NCI-H2081 (cell line): ENCODE measurements around the gene GLIS1.

Experiments
- DNase-seq, 2 experiments: peaks; one replicate each; lab custom pipeline; 2025; lab: John Stamatoyannopoulos, UW

GLIS1 gene

DNA sequence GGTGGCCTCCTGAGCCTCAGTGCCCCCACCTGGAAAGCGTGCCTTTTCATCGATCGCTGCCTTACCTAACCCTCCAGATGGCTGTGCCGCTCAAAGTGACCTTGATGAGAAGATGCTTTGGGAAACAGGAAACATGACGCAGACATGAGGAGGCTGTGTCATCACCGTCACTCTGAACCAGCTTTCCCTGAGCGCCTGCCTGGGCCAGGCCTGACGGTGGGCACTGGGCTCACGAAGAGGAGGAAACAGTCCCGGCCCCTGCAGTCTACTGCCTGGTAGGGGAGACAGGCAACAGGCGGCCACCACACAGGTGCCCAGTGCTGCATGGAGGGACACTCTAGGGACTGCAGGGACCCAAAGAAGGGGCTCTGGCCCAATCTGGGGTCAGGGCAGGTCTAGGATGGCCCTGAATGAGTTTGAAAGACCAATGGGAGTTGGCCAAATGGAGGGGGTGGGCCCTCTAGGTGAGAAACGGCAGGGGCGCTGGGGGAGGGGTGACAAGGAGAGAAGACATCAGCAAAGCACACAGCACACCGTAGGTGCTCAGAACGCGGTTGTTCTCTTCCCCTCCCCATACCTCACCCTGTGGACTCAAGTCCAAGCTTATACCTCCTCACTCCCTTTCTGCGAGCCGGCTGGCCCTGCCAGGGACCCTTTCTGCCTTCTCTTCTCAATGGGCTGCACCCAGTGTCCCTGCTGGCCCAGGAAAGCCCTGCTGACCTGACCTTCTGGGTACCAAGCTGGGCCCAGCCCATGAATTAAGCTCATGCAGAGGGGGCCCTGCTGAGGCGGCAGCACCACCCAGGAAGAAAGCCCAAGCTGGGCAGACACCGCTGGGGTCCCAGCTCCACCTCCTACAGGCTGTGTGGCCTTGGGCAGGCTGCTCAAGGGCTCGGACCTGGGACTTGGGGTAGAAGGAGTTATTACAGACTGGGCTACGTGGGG lies 44.9 kb downstream of the GLIS1 start:
- DNase-seq = no peak

DNA sequence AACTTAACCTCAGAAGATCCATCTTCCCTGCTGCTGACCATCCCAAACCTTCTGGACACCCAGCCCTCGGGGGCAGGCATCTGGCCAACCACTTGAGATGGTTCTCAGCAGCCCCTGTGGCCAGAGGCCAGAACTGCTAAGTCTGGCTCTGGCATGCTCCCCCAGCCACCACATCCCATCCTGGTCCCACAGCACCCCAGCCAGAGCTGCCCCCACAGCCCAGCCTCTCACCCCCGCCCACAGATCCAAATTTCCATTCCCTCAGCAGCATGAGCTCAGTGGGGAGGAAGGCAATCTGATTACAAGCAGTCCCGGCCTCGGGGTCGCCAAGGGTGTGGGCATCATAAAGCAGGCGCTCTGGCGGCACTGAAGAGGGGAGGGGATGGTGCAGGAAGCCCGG lies 45.6 kb downstream of the GLIS1 start:
- DNase-seq = no peak

DNA sequence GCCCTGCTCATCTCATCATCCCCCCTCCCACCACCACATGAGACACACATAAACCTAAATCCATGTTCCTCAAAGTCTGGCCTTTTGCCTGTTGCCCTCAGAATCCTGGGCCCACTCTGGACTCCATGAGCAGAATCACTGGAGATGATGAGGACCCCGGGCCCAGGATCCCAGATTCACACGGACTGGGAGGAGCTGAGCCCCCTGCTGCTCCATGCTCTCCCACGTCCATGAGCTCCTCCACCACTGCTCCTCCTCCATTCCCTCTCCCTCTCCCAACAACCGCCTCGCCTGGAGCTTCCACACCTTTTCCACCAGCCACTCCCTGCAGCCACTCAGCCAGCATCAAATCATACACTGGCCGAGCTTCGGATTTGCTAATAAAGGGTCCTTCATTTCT lies 47.6 kb downstream of the GLIS1 start:
- no peak for DNase-seq

DNA sequence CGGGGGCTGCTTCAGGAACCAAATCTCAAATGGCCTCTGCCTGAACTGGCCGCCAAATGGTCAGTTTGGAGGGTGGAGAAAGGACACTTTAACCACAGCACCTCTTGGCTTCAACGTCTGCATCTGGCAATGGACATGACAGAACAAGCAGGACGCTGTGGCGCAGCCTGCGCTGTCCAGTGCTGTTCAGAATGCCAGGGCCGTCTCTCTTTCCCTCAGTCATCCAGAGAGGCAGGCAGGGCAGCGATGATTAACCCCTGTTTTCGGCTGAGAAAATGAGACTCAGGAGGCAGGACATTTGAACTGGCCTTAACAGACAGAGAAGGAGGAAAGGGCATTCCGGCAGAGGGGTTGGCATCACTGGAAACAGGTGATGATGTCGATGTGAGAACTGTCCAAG lies 48.6 kb downstream of the GLIS1 start:
- no peak for DNase-seq

DNA sequence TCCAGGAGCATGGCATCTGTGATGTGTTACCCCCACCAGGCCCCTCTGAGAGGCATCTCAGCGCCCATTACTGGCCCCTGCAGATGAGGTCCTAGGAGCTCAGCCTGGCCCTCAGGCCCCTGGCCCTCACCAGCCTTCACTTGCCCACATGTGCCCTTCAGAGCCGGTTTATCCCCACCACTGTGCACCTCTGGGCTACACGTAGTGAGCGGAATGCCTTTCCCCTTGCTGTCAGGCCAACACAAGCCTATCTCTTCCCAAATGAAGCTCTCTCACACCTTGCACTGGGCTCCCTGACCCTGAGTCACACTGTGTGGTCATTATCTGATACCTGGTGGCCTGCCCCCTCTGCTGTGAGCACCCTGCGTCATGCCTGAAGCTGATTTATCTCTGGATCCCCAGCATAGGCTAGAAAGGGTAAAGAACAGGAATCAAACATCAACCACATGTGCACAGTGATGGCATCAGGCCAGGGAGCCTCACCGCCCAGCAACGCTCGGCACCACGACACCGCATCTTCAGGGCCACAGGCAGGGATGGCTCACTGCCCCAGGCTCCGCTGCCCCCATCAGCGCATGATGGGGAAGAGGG lies 49.1 kb downstream of the GLIS1 start:
- DNase-seq = no peak

DNA sequence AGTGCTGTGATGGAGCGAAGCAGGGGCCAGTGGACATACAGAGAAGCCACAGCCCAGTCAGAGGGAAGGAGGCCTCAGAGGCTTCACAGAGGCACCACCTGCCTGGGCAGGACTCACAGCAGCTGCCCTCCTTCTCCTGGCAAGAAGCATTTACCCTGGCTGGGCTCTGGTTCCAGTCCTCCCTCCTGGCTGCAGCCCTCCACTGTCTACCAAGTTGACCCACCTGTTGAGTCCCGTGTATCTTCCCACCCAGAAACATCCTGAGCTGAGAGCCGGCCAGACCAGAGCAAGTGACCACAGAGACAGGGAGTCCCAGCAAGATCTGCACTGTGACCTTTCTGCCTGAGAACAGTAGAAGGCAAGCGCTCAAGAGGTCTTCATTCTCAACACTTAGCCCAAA lies 49.7 kb downstream of the GLIS1 start:
- no peak for DNase-seq

DNA sequence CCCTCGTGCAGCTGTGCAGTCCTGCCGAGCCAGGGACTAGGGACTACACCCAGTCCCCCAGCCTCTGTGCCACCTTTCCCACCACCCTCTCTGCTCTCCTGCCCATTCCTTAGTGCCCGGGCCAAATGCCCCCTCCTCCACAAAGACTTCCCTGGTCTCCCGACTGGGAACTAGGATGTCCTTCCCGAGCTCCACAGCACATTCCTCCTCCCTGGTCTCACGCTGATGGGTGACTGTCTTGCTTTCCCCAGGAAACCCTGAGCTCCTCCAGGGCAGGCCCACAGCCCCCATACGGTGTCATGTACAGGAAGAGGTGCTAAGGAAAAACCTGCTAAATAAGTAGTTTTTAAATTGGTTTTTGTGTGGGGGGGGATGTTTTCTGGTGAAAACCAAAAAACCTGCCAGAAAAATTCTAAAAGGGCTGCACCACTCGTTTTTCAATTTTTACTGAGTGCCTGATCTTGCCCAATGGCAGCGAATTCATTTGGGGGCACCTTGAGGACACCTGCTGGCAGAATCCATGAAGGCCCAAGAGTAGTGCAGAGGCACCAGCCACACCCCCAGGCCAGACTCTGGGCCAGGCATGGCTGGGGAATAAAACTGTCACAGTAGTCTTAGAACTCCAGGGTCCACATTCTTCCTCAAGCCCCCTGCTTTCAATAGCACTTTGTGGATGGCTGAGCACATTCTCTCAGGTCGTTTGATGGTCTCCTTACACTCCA lies 50.4 kb downstream of the GLIS1 start:
- no peak for DNase-seq

DNA sequence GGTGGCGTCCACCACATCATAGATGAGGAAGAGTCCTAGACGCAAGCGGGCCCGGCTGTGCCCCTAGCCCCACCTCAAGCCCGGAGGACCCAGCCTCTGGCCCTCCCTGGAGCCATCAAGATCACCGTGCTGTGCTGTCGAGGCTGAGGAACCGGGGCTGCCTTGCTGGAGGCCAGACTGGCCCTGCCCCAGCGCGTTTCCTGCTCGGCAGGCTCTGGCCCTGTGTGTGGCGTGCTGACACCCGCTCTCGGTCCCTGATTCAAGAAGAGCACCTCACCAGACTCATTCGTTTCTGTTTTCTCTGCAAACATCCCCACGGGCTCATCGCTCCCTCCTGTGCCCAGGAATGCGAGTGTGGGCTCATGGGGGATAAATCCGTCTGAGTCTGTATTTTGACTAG lies 51.1 kb downstream of the GLIS1 start:
- no peak for DNase-seq

DNA sequence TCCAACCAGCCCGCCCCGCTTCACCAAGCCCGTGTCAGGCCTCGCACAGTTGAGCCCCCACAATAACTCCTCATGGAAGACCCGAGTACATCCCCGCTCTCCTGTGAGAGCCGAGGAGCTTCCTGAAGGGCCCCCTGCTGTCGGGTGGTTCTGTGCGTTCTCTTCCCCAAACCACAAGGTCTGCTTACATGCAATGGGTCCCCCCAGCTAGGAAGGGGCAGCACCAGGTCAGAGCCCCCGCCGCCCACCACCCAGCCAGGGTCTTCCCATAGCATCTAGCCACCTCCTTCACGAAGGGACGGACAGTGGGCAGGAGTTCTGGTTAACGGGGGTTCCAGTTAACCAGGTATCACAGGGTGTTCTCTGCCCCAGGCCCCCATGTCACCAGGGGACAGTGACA lies 51.5 kb downstream of the GLIS1 start:
- DNase-seq = no peak

DNA sequence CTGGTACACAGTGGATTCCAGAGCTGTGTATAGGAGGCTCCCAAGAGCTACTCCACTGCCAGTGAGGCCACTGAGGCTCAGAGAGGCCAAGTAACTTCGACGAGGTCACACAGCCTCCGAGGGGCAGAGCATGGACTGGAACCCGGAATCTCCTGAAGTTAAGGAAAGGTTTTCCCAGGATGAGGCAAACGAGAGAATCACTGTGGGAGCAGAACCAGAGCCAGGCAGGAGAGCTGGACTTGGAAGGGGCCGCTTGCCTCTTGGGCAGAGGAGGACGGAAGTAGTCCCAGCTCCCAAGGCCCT lies 52.0 kb downstream of the GLIS1 start:
- no peak for DNase-seq

DNA sequence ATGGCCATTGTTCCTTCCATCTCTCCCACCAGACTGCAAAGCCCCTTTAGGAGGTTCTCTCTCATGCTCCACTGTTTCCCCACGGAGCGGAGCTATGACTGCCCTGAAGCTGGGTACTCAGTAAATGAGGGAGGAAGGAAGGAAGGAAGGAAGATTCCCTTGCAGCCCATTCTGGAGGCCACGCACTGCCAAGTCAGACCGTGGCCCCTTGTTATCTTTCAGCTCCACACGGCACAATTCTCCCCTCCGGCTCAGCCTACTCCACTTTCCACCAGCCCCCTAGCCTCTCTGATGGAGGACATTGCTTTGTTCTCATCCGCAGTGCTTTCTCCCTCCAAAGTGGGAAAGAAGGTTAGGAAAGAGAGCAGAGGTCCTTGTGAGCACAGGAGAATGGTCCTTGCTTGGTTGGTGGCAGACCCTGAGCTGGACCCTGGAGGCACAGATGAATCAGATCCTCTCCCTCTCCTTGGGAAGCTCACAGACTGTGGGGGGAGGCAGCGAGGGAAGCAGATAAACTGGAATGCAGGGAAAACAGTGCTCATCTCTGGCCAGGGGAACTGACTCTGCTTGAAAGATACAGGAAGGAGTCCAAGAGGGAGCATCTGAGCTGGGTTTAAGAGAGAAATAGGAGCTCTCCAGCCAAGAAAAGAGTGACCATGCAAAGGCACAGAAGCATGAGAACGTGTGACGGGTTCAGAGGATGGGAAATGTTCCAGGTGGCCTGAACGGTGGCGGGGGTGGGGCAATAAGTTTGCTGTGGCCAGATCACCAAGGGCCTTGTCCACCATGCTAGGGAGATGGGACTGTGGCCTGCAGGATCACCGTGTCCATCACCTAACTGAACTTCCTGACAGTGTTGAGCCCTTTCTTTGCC lies 52.6 kb downstream of the GLIS1 start:
- DNase-seq = no peak

DNA sequence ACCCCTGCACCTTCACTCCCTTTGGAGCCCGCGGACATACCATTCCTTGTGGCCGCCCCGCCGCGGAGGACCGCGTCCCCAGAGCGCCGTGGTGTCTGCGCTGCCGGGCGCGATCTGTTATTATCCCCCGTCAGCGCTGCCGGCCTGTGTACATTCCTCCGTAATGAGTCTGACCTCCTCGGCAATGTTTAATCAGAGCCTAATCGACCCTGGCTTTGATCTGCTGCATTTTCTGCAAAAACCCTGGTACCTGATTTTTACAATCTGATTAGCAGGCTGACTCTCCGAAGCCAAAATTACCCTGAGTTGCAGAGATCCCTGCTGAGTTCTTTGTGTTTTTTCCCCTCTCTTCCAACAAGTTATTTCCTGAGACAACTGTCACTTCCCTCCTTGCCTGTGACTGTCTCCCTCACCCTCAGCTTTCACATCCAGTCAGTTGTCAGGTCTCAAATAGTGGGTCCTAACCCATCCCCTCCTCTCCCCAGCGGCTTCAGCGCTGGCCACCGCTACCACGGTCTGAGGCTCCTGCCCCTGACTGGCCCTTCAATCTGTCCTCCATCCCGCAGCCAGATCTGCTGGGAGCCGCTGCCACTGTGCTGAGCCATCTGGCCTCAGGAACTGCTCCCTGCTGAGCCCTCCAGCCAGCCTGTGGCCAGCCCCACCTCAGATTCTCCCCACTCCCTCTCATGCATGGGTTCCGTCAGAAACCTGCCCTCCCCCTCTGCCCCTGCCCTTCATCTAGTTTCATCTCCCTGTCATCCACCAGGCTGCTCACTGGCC lies 53.5 kb downstream of the GLIS1 start:
- no peak for DNase-seq

DNA sequence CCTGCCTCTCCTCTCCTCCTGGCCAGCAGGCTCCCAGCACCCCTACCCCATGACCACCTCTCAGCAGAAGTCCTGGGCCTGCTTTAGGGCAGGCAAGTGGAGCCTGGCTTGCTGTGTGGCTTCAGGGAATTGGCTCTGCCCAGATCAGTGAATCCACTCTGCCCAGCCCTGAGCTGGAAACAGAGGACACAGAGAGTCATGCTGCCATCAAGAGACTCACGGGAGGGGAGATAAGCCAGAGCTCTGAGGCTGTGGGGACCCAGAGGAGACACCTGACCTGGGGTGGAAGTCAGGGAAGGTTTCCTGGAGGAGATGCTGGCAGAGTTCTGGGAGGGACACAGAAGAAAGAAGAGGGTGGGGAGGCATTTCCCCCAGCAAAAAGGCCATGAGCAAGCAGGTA lies 54.2 kb downstream of the GLIS1 start:
- no peak for DNase-seq

DNA sequence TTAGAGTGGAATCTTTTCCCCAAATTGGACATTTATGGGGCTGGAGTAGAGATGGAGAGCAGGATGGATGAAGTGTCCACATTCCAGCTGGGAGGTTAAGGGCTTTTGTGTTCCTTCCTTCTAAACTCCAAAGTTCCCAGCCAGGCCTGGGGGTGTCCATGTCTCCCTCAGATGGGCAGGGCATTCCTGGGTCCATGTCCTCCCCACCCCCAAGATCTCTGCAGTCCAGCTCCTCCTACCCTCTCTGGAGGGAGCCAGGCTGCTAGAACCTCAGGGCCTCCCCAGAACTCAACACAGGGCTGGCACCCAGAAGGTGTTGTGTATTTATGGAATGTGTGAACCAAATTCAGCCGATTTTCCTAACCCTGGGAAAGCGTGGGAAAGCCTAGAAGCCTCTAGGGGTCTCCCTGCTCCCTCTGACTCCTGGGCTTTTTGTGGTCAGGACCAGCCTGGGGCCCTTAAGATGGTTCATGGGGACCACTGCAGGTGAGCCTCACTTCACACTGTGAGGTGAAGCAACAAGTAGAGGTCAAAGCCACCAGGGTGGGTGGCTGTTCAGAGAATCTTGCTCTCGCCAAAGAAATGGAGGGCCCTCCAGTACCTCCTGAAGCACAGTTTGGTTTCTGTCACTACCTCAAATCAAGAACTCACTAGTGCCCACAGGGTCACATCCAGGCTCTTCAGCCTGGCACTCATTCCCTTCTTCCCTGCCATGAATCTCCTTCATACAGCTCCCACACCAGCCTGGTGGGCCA lies 54.8 kb downstream of the GLIS1 start:
- DNase-seq = no peak

DNA sequence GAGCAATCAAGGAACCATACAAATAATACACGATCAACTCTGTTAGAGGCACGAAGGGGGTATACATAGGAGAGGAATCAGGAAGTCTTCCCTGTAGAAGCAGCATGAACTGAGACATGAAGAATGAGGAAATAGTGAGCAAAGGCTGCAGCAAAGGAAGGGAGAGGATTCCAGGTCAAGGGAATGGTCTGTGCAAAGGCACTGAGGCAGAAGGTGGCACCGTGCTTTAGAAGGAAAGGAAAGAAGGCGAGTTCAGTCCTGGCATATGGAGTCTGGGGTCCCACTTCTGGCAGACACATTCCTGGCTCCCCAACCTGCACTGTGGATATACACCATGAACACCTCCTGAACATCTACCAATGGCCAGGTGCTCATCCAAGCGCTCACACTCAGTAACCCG lies 56.1 kb downstream of the GLIS1 start:
- DNase-seq = no peak

DNA sequence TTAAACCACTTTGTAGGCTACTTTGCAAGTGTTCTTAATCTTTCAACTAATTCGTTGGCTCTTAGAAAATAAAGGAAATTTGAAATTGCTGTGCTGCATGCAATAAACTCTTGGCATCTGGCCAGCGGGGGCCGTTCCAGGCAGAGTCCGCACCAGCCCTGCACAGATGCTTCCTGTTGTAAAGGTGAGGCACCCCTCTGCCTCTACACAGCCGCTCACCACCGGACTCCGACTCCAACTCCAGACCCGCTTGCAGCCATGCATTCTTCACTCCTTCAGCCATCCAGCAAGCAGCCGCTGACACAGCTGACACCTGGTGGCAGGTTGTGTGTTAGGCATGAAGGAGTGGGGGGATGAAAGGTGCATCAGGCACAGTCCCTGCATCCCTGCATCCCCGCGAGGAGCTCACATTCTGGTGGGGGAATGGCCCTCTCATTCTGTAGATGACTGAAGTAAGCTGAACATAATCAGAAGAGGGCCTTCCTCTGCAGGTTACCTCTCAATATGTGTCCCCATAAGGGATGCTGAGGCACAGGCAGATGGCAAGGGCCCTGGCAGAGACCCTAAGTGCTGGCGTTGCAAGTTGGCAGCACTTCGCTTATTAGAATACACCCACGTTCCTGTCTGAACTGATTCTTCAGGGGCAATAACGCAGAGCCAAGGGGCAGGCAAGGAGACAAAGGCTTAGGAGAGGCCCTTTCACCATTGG lies 56.8 kb downstream of the GLIS1 start:
- peak; percentile 53 to 61 for DNase-seq

DNA sequence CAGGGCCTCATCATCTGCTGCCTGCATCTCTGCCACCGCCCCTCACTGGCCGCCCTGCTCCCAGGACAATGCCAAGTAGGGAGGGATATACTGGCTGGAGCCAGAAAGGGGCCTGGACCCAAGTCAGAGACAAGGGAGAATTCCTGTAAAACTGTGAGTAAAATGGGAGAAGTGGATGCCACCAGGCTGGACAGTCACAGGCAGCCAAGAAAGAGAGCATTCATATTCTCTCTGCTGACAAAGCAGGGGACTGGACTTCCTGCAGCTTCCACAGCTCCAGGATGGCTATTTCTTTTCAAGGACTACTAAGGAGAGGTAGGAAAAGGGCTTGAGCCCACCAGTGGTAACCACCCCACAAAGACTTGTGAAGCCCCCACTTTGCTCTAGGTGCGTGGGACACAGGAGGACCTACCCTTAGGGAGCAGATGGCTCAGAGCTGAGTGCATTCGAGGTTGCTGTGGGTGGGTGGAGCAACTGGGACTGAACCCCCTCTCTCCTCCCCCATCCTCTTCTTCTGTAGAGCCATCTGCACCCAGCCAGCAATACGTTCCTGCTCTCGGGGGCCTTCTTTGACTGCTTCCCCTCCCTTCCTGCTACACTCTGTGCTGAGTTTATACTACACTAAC lies 57.5 kb downstream of the GLIS1 start:
- no peak for DNase-seq

DNA sequence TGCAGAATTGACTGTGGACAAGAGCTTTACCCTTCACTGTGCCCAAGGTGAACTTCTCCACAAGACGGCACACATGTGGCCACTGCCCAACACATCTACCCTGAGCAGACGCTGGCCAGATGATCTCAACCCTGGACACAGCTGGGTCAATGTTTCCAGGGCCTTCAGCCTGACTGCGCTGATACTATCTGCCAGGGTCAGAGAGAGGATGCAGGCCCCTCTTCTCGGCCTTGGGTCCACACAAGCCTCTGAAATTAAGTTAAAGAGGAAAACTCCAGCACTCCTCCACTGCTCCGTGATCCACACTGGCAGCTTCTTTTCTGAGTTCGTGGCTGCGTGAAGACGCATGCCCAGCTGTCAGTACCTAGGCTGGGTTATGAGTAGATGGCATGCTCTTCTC lies 58.1 kb downstream of the GLIS1 start:
- DNase-seq = no peak
